ENCODE results near the gene LRRC27.

LRRC27 gene

DNA sequence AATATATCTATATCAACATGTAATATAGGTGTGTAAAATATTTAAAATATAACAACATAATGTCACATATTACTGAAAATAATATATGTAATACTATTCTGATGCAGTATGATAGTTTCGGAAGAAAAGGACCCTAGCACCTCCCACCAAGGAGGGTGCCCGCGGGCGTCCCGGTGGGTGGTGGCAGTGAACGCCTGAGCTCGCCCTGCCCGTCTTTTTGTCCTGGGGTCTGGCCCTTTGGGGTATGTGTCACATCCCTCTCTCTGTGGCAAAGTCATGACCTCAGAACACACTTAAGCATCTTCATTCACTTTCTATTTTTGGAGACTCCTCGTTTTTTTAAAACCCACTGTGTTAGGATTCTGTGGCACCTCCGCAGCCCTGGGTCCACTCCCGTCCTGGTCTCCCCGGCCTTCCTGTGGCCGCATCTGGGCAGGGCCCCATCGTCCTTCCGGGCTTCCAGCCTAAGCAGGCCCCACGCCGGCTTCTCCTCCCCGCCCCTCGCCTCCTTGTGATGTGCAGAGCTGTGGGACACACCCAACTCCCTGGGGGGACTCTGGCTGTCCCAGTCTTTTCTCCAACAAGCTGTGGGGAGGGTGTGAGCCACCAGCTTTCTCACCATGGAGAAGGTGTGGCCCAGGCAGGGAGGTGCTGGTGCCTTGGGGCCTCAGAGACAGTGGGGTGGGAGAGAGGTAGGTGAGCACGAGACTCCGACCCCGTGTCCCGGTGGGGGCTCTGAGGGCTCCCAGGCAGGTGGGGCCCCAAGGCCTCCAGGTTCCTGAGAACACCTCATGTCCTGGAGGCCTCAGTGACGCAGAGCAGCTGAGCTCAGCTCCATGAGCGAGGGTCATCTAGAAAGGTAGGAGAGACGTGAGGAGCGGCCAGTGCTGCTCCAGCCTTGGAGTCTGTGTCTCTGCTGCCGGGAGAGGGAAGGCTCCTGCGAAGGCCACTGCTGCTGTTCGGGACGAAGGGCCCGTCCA is 81.5 kb downstream of the LRRC27 start:
- 95% methylated on average over 27 of the region's 32 CpGs for WGBS (ENCODE audit: insufficient coverage)

DNA sequence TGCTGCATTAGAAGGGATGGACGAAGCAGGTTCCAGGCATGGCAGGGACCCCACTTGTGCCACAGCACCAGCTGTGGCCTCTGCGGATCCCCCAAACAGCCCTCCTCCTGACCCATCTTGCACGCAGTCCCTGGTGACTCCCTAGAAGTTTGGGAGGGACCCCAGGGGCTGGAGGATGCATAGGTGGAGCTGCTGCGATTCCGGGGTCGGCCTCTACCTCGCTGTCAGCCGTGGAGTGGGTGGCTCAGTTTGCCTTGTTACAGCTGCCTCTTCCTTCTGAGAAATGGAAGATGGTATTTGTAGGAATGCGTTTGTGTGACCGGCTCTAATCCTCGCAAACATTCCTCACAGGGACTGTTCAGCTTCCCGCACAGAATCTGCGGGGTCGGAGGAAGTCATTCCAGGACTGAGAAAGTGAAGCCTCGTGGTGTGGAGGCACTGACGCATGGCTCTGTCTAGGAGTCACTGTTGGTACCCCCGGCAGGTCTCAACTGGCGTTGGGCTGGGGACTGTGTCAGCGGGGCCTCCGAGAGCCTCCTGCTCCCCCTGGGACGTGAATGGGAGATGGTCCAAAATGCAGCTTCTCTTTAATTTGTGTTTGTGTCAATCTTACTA is 82.5 kb downstream of the LRRC27 start:
- no peaks in the 10 kb centered on the region for H3K27me3 ChIP-seq (replicated peaks in 2 of 5; ENCODE audit: control insufficient read depth in 4 of 5, insufficient read depth in 5 of 5, low read length in 4 of 5)
- H3K9me3 ChIP-seq (ENCODE audit: control extremely low read depth in 1 of 5, control insufficient read depth in 4 of 5, insufficient read depth in 2 of 5, low read depth in 1 of 5, low read length in 4 of 5), result no peaks in the 10 kb centered on the region
- POLR2A ChIA-PET, result no interaction called here
- 95% methylated on average over 18 of the region's 21 CpGs for WGBS (ENCODE audit: insufficient coverage)
- H3K4me3 ChIP-seq (ENCODE audit: control insufficient read depth in 1 of 7, extremely low read depth in 1 of 7, insufficient read depth in 4 of 7, low read depth in 2 of 7, low read length in 6 of 7), result no peak overlapping the region
- H3K36me3 ChIP-seq (ENCODE audit: control insufficient read depth in 4 of 4, insufficient read depth in 4 of 4, low read length in 3 of 4), result peaks cover 0 to 76% (median 18%) of the 10 kb centered on the region in 4 experiments
- DNase-seq, result no peak
- CTCF ChIA-PET, result interaction anchor here (0.7 to 9.4 kb wide), 3 partner anchors 7 to 32 kb away, joined by 3 to 86 read pairs (median 34); no protein-coding TSS in a partner anchor
- H3K27ac ChIP-seq (ENCODE audit: insufficient read depth in 1 of 2, low read depth in 1 of 2, low read length in 2 of 2, poor library complexity in 1 of 2, severe bottlenecking in 2 of 2), result no peak overlapping the region
- peaks cover 3 to 66% (median 55%) of the 10 kb centered on the region in 4 experiments for H3K4me1 ChIP-seq (ENCODE audit: control extremely low read depth in 1 of 4, control insufficient read depth in 4 of 4, insufficient read depth in 4 of 4, low read length in 3 of 4)

More for the DNA sequence above, 81.5 kb downstream of the LRRC27 start:
- Histone ChIP-seq H3K27ac (ENCODE audit: insufficient read depth in 1 of 2, low read depth in 1 of 2, low read length in 2 of 2, poor library complexity in 1 of 2, severe bottlenecking in 2 of 2) (peak overlapping the region in 1 of 2 experiments; percentile 14), H3K4me3 (ENCODE audit: control insufficient read depth in 1 of 7, extremely low read depth in 1 of 7, insufficient read depth in 4 of 7, low read depth in 2 of 7, low read length in 6 of 7) (peak overlapping the region in 1 of 7 experiments; percentile 5), H3K9me3 (ENCODE audit: control extremely low read depth in 1 of 5, control insufficient read depth in 4 of 5, insufficient read depth in 2 of 5, low read depth in 1 of 5, low read length in 4 of 5) (no peaks in the 10 kb centered on the region), H3K36me3 (ENCODE audit: control insufficient read depth in 4 of 4, insufficient read depth in 4 of 4, low read length in 3 of 4) (peaks cover 0 to 79% (median 18%) of the 10 kb centered on the region in 4 experiments), H3K4me1 (ENCODE audit: control extremely low read depth in 1 of 4, control insufficient read depth in 4 of 4, insufficient read depth in 4 of 4, low read length in 3 of 4) (peaks cover 3 to 68% (median 55%) of the 10 kb centered on the region in 4 experiments), H3K27me3 (replicated peaks in 2 of 5; ENCODE audit: control insufficient read depth in 4 of 5, insufficient read depth in 5 of 5, low read length in 4 of 5) (no peaks in the 10 kb centered on the region)
- ChIA-PET CTCF (interaction anchor here (0.7 to 9.4 kb wide), 8 partner anchors 8 to 40 kb away, joined by 3 to 86 read pairs (median 5); no protein-coding TSS in a partner anchor), POLR2A (interaction anchor here (1.7 kb wide), 1 partner anchor 8 kb away, joined by 10 read pairs; no protein-coding TSS in a partner anchor)
- DNase-seq, result no peak

DNA sequence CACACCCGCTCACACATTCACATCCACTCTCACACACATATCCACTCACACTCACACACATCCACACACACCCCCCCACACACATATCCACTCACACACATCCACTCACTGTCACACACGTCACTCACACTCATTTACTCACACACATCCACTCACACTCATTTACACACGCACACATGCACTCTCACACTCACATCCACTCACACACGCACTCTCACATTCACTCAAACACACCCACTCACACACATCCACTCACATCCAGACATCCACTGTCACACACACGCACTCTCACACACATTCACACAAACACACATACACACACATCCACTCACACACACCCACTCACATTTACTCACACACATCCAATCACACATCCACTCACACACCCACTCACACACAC is 83.3 kb downstream of the LRRC27 start:
- 98% methylated on average over 5 of the region's 5 CpGs for WGBS (ENCODE audit: insufficient coverage)
- Histone ChIP-seq H3K4me3 (ENCODE audit: control insufficient read depth in 1 of 7, extremely low read depth in 1 of 7, insufficient read depth in 4 of 7, low read depth in 2 of 7, low read length in 6 of 7) (no peak overlapping the region), H3K9me3 (ENCODE audit: control extremely low read depth in 1 of 5, control insufficient read depth in 4 of 5, insufficient read depth in 2 of 5, low read depth in 1 of 5, low read length in 4 of 5) (no peaks in the 10 kb centered on the region), H3K27me3 (replicated peaks in 2 of 5; ENCODE audit: control insufficient read depth in 4 of 5, insufficient read depth in 5 of 5, low read length in 4 of 5) (no peaks in the 10 kb centered on the region), H3K4me1 (ENCODE audit: control extremely low read depth in 1 of 4, control insufficient read depth in 4 of 4, insufficient read depth in 4 of 4, low read length in 3 of 4) (peaks cover 3 to 66% (median 58%) of the 10 kb centered on the region in 4 experiments), H3K27ac (ENCODE audit: insufficient read depth in 1 of 2, low read depth in 1 of 2, low read length in 2 of 2, poor library complexity in 1 of 2, severe bottlenecking in 2 of 2) (no peak overlapping the region), H3K36me3 (ENCODE audit: control insufficient read depth in 4 of 4, insufficient read depth in 4 of 4, low read length in 3 of 4) (peaks cover 0 to 68% (median 18%) of the 10 kb centered on the region in 4 experiments)
- no peak for DNase-seq
- CTCF ChIA-PET, result no interaction called here
- POLR2A ChIA-PET, result no interaction called here

DNA sequence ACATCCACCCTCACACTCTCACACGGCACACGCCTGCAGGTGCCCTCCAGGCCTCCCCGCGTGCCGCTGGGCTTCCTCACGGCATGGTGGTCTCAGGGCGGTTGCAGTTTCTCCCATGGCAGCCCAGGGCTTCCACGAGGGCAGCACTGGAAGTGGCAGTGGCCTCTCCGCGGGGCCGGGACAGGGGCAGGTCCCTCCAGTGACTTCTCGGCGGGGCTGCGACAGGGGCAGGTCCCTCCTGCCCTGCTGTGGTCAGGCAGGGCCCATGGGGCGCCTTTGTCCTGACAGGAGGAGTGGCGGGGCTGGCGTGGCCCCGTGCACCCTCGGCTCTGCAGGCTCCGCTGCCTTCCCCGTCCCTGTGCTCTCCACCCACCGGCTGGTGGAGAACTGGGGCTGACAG is 84.0 kb downstream of the LRRC27 start:
- Histone ChIP-seq H3K27ac (ENCODE audit: insufficient read depth in 1 of 2, low read depth in 1 of 2, low read length in 2 of 2, poor library complexity in 1 of 2, severe bottlenecking in 2 of 2) (no peak overlapping the region), H3K4me3 (ENCODE audit: control insufficient read depth in 1 of 7, extremely low read depth in 1 of 7, insufficient read depth in 4 of 7, low read depth in 2 of 7, low read length in 6 of 7) (no peak overlapping the region), H3K36me3 (ENCODE audit: control insufficient read depth in 4 of 4, insufficient read depth in 4 of 4, low read length in 3 of 4) (peaks cover 0 to 63% (median 15%) of the 10 kb centered on the region in 4 experiments), H3K27me3 (replicated peaks in 2 of 5; ENCODE audit: control insufficient read depth in 4 of 5, insufficient read depth in 5 of 5, low read length in 4 of 5) (no peaks in the 10 kb centered on the region), H3K9me3 (ENCODE audit: control extremely low read depth in 1 of 5, control insufficient read depth in 4 of 5, insufficient read depth in 2 of 5, low read depth in 1 of 5, low read length in 4 of 5) (no peaks in the 10 kb centered on the region), H3K4me1 (ENCODE audit: control extremely low read depth in 1 of 4, control insufficient read depth in 4 of 4, insufficient read depth in 4 of 4, low read length in 3 of 4) (peaks cover 3 to 66% (median 59%) of the 10 kb centered on the region in 4 experiments)
- DNase-seq, result no peak
- CTCF ChIA-PET, result no interaction called here
- POLR2A ChIA-PET, result no interaction called here
- WGBS (ENCODE audit: insufficient coverage), result 98% methylated on average over 18 of the region's 22 CpGs

DNA sequence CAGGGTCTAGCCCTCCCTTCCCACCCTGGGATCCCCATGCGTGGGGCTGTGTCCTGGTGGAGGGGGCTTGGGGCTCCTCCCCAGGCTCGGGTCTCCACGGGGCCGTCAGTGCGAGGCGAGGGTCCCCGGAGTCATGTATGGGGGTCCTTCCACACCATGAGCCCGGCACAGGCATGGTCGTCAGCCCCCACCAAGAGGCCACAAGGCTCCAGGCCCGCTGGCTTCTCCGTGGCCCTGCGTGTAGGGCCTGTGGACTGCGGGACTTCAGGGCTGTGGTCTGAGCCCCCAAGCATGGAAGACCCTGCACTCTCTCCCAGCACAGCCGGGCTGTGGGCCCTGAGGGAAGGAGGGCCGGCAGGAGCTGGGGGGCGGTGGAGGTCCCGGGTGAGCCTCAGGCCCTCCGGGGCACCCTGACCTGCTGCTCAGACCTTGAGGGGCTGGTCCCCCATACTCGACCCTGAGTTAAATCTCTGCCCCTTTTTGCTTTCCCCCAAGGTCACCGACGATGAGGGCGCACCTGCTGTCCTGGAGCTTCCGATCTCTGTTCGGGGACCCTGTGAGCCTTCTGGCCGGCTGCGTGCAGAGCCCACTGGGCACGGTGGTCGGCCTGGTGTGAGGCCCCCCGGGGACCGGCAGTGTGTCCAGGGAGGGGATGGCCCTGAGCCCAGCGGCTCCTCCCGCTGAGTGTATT is 84.7 kb downstream of the LRRC27 start:
- Histone ChIP-seq H3K9me3 (ENCODE audit: control extremely low read depth in 1 of 5, control insufficient read depth in 4 of 5, insufficient read depth in 2 of 5, low read depth in 1 of 5, low read length in 4 of 5) (no peaks in the 10 kb centered on the region), H3K36me3 (ENCODE audit: control insufficient read depth in 4 of 4, insufficient read depth in 4 of 4, low read length in 3 of 4) (peaks cover 0 to 56% (median 15%) of the 10 kb centered on the region in 4 experiments), H3K27ac (ENCODE audit: insufficient read depth in 1 of 2, low read depth in 1 of 2, low read length in 2 of 2, poor library complexity in 1 of 2, severe bottlenecking in 2 of 2) (no peak overlapping the region), H3K27me3 (replicated peaks in 2 of 5; ENCODE audit: control insufficient read depth in 4 of 5, insufficient read depth in 5 of 5, low read length in 4 of 5) (no peaks in the 10 kb centered on the region), H3K4me3 (ENCODE audit: control insufficient read depth in 1 of 7, extremely low read depth in 1 of 7, insufficient read depth in 4 of 7, low read depth in 2 of 7, low read length in 6 of 7) (no peak overlapping the region), H3K4me1 (ENCODE audit: control extremely low read depth in 1 of 4, control insufficient read depth in 4 of 4, insufficient read depth in 4 of 4, low read length in 3 of 4) (peaks cover 3 to 66% (median 59%) of the 10 kb centered on the region in 4 experiments)
- ChIA-PET POLR2A (no interaction called here), CTCF (no interaction called here)
- 98% methylated on average over 29 of the region's 32 CpGs for WGBS (ENCODE audit: insufficient coverage)
- no peak for DNase-seq

DNA sequence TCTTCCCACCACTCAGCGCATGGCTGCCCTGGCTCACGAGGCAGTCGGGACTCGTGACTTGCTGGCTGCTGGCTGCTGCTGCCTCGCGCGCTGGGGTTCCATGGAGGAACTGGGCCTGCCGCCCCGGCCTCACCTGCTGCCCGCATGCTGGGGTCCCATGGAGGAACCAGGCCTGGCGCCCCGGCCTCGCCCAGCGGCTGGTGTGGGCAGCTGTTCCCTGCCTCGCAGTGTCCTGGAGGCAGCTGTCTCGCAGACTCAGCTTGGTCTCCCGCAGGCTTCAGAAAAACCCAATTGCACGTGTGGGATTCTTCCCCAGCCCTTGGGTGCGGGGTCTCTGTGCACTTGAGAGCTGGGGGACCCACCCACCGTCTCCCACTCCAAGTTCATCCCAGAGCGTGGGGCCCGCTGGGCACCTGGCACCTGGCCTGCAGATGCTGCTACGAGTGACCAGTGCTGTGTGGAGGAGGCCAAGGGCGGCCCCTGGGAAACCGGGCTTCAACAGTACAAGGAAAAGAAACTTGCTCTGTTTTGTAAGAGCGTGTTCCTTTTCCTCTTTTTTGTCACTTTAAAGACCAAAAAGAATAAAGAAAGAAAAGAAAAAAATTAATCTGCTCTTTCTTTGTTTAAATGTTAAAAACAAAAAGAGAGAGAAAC is 85.4 kb downstream of the LRRC27 start:
- Histone ChIP-seq H3K4me1 (ENCODE audit: control extremely low read depth in 1 of 4, control insufficient read depth in 4 of 4, insufficient read depth in 4 of 4, low read length in 3 of 4) (peaks cover 0 to 66% (median 59%) of the 10 kb centered on the region in 4 experiments), H3K36me3 (ENCODE audit: control insufficient read depth in 4 of 4, insufficient read depth in 4 of 4, low read length in 3 of 4) (peaks cover 0 to 49% (median 15%) of the 10 kb centered on the region in 4 experiments), H3K27me3 (replicated peaks in 2 of 5; ENCODE audit: control insufficient read depth in 4 of 5, insufficient read depth in 5 of 5, low read length in 4 of 5) (no peaks in the 10 kb centered on the region), H3K9me3 (ENCODE audit: control extremely low read depth in 1 of 5, control insufficient read depth in 4 of 5, insufficient read depth in 2 of 5, low read depth in 1 of 5, low read length in 4 of 5) (no peaks in the 10 kb centered on the region), H3K27ac (ENCODE audit: insufficient read depth in 1 of 2, low read depth in 1 of 2, low read length in 2 of 2, poor library complexity in 1 of 2, severe bottlenecking in 2 of 2) (peak overlapping the region in 1 of 2 experiments; percentile 14), H3K4me3 (ENCODE audit: control insufficient read depth in 1 of 7, extremely low read depth in 1 of 7, insufficient read depth in 4 of 7, low read depth in 2 of 7, low read length in 6 of 7) (no peak overlapping the region)
- CTCF ChIA-PET, result interaction anchor here (8.2 kb wide), 1 partner anchor 8 kb away, joined by 86 read pairs; no protein-coding TSS in a partner anchor
- no peak for DNase-seq
- WGBS (ENCODE audit: insufficient coverage), result 98% methylated on average over 16 of the region's 26 CpGs
- POLR2A ChIA-PET, result no interaction called here
